ENCODE results near the gene LMF1.

LMF1 gene

GRCh38 chr16:827513-827912 lies 143.3 kb downstream of the LMF1 start:
- DNase-seq (ENCODE audit: low read depth): no peak
- TF ChIP-seq CTCF (IDR thresholded peaks at IDR 0.05; ENCODE audit: control insufficient read depth, extremely low read depth, insufficient read depth): no peak

GRCh38 chr16:825341-826061 lies 145.3 kb downstream of the LMF1 start:
- no peak for TF ChIP-seq CTCF (IDR thresholded peaks at IDR 0.05; ENCODE audit: control insufficient read depth, extremely low read depth, insufficient read depth)
- H3K4me3 ChIP-seq (ENCODE audit: low read depth, low read length): no peak overlapping the region
- no peak for DNase-seq (ENCODE audit: low read depth)

More at GRCh38 chr16:827513-827912, 143.3 kb downstream of the LMF1 start:
- no peak overlapping the region for H3K4me3 ChIP-seq (ENCODE audit: low read depth, low read length)

- H3K4me3 ChIP-seq (ENCODE audit: low read depth, low read length): no peak overlapping the region
These were observed 146.2 kb downstream of the LMF1 start for GRCh38 chr16:824601-825000.

GRCh38 chr16:824194-824593 lies 146.6 kb downstream of the LMF1 start:
- no peak for DNase-seq (ENCODE audit: low read depth)
- TF ChIP-seq CTCF (IDR thresholded peaks at IDR 0.05; ENCODE audit: control insufficient read depth, extremely low read depth, insufficient read depth): no peak
- H3K4me3 ChIP-seq (ENCODE audit: low read depth, low read length): no peak overlapping the region

More at GRCh38 chr16:824601-825000, 146.2 kb downstream of the LMF1 start:
- DNase-seq (ENCODE audit: low read depth): no peak
- no peak for TF ChIP-seq CTCF (IDR thresholded peaks at IDR 0.05; ENCODE audit: control insufficient read depth, extremely low read depth, insufficient read depth)

GRCh38 chr16:822909-823297 lies 147.9 kb downstream of the LMF1 start:
- H3K4me3 ChIP-seq (ENCODE audit: low read depth, low read length): no peak overlapping the region
- TF ChIP-seq CTCF (IDR thresholded peaks at IDR 0.05; ENCODE audit: control insufficient read depth, extremely low read depth, insufficient read depth): no peak
- DNase-seq (ENCODE audit: low read depth): no peak

GRCh38 chr16:822174-822908 lies 148.4 kb downstream of the LMF1 start:
- TF ChIP-seq CTCF (IDR thresholded peaks at IDR 0.05; ENCODE audit: control insufficient read depth, extremely low read depth, insufficient read depth): no peak
- DNase-seq (ENCODE audit: low read depth): no peak
- no peak overlapping the region for H3K4me3 ChIP-seq (ENCODE audit: low read depth, low read length)

Measured in LNCaP clone FGC (cell line).